ENCODE measurements around the gene MSL1.

DNA sequence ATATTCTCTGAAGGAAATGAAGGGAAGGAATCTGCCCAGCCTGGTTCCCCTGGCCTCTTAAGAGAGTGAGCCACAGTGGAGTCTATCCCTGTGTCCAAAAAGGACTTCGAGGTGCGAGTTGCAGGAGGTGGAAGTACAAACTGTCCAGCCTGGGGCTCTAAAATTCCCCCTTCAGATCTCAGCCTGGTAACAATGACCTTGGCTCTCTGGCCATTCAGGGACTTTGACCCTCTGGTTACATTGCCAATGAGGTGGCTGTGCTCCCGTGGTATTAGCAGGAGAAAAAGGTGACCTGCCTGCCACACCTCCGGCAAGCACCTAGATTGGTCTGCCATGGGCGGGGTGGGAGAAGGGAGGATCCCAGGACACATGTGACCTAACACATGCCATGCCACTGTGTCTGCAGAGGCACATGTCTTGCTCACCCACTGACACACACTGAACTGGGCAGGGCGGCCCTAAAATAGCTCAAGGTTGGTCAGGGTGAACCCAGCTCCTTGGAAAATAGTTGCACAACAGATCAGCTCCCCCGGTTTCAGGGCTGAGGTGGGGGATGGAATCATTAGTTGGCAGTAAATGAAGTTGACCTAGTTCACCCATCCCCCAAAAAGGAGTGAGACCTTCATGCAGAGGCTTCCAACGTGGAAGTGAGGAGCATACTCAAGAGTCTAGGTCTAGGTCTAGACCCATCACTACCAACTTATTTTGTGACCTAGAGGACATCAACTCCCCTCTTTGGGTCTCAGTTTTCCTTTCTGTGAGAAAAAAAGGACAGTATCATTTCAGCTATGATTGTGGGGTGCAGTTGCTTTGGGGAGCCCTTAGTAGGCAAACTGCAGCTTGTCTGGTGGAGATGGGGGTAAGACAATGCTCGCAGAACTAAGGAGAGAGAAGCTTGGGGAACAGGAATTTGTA is 23.6 kb upstream of the MSL1 start:
- TF ChIP-seq, protein P1, sequence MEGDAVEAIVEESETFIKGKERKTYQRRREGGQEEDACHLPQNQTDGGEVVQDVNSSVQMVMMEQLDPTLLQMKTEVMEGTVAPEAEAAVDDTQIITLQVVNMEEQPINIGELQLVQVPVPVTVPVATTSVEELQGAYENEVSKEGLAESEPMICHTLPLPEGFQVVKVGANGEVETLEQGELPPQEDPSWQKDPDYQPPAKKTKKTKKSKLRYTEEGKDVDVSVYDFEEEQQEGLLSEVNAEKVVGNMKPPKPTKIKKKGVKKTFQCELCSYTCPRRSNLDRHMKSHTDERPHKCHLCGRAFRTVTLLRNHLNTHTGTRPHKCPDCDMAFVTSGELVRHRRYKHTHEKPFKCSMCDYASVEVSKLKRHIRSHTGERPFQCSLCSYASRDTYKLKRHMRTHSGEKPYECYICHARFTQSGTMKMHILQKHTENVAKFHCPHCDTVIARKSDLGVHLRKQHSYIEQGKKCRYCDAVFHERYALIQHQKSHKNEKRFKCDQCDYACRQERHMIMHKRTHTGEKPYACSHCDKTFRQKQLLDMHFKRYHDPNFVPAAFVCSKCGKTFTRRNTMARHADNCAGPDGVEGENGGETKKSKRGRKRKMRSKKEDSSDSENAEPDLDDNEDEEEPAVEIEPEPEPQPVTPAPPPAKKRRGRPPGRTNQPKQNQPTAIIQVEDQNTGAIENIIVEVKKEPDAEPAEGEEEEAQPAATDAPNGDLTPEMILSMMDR (tag by site-specific recombination; IDR thresholded peaks at IDR 0.05), result no peak
- TF ChIP-seq ZFP37 (tag by site-specific recombination; IDR thresholded peaks at IDR 0.05), result no peak
- TF ChIP-seq ZNF501 (tag by site-specific recombination; IDR thresholded peaks at IDR 0.05), result no peak
- no peak for TF ChIP-seq ZBTB48 (tag by site-specific recombination; IDR thresholded peaks at IDR 0.05)
- TF ChIP-seq ZNF274 (IDR thresholded peaks at IDR 0.05; ENCODE audit: low read length), result no peak
- no peak for TF ChIP-seq ZNF274 (tag by site-specific recombination; IDR thresholded peaks at IDR 0.05; ENCODE audit: borderline replicate concordance)
- TF ChIP-seq ZNF155 (tag by site-specific recombination; IDR thresholded peaks at IDR 0.05), result no peak
- TF ChIP-seq, protein P2, sequence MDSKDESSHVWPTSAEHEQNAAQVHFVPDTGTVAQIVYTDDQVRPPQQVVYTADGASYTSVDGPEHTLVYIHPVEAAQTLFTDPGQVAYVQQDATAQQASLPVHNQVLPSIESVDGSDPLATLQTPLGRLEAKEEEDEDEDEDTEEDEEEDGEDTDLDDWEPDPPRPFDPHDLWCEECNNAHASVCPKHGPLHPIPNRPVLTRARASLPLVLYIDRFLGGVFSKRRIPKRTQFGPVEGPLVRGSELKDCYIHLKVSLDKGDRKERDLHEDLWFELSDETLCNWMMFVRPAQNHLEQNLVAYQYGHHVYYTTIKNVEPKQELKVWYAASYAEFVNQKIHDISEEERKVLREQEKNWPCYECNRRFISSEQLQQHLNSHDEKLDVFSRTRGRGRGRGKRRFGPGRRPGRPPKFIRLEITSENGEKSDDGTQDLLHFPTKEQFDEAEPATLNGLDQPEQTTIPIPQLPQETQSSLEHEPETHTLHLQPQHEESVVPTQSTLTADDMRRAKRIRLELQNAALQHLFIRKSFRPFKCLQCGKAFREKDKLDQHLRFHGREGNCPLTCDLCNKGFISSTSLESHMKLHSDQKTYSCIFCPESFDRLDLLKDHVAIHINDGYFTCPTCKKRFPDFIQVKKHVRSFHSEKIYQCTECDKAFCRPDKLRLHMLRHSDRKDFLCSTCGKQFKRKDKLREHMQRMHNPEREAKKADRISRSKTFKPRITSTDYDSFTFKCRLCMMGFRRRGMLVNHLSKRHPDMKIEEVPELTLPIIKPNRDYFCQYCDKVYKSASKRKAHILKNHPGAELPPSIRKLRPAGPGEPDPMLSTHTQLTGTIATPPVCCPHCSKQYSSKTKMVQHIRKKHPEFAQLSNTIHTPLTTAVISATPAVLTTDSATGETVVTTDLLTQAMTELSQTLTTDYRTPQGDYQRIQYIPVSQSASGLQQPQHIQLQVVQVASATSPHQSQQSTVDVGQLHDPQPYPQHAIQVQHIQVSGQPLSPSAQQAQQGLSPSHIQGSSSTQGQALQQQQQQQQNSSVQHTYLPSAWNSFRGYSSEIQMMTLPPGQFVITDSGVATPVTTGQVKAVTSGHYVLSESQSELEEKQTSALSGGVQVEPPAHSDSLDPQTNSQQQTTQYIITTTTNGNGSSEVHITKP (tag by site-specific recombination; IDR thresholded peaks at IDR 0.05), result no peak
- TF ChIP-seq ZNF24 (tag by site-specific recombination; IDR thresholded peaks at IDR 0.05), result no peak
- TF ChIP-seq, protein P3, sequence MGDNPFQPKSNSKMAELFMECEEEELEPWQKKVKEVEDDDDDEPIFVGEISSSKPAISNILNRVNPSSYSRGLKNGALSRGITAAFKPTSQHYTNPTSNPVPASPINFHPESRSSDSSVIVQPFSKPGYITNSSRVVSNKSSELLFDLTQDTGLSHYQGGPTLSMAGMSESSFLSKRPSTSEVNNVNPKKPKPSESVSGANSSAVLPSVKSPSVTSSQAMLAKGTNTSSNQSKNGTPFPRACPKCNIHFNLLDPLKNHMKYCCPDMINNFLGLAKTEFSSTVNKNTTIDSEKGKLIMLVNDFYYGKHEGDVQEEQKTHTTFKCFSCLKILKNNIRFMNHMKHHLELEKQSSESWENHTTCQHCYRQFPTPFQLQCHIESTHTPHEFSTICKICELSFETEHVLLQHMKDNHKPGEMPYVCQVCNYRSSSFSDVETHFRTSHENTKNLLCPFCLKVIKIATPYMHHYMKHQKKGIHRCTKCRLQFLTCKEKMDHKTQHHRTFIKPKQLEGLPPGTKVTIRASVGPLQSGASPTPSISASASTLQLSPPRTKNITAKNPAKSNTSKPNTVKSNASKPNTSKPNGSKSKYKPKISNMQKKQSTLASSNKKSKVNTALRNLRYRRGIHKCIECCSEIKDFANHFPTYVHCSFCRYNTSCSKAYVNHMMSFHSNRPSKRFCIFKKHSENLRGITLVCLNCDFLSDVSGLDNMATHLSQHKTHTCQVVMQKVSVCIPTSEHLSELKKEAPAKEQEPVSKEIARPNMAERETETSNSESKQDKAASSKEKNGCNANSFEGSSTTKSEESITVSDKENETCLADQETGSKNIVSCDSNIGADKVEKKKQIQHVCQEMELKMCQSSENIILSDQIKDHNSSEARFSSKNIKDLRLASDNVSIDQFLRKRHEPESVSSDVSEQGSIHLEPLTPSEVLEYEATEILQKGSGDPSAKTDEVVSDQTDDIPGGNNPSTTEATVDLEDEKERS (tag by site-specific recombination; IDR thresholded peaks at IDR 0.05), result no peak
- TF ChIP-seq, protein P4, sequence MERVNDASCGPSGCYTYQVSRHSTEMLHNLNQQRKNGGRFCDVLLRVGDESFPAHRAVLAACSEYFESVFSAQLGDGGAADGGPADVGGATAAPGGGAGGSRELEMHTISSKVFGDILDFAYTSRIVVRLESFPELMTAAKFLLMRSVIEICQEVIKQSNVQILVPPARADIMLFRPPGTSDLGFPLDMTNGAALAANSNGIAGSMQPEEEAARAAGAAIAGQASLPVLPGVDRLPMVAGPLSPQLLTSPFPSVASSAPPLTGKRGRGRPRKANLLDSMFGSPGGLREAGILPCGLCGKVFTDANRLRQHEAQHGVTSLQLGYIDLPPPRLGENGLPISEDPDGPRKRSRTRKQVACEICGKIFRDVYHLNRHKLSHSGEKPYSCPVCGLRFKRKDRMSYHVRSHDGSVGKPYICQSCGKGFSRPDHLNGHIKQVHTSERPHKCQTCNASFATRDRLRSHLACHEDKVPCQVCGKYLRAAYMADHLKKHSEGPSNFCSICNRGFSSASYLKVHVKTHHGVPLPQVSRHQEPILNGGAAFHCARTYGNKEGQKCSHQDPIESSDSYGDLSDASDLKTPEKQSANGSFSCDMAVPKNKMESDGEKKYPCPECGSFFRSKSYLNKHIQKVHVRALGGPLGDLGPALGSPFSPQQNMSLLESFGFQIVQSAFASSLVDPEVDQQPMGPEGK (tag by site-specific recombination; IDR thresholded peaks at IDR 0.05), result no peak
- TF ChIP-seq ZNF292 (tag by site-specific recombination; IDR thresholded peaks at IDR 0.05; ENCODE audit: borderline replicate concordance, low read depth), result no peak
- no peak for TF ChIP-seq ZNF76 (tag by site-specific recombination; IDR thresholded peaks at IDR 0.05; ENCODE audit: borderline replicate concordance, low read depth)
- TF ChIP-seq, protein P5, sequence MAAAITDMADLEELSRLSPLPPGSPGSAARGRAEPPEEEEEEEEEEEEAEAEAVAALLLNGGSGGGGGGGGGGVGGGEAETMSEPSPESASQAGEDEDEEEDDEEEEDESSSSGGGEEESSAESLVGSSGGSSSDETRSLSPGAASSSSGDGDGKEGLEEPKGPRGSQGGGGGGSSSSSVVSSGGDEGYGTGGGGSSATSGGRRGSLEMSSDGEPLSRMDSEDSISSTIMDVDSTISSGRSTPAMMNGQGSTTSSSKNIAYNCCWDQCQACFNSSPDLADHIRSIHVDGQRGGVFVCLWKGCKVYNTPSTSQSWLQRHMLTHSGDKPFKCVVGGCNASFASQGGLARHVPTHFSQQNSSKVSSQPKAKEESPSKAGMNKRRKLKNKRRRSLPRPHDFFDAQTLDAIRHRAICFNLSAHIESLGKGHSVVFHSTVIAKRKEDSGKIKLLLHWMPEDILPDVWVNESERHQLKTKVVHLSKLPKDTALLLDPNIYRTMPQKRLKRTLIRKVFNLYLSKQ (tag by site-specific recombination; IDR thresholded peaks at IDR 0.05; ENCODE audit: borderline replicate concordance), result no peak
- no peak for TF ChIP-seq ZNF747 (tag by site-specific recombination; IDR thresholded peaks at IDR 0.05)

Measured in HEK293 (cell line).